Measurements from ENCODE around the gene PRKRIP1.
"Not testable (repeated sequence)": the region's sequence is repeated elsewhere in the genome, so short reads cannot be mapped to it uniquely, and the experiment has no call there.

The PRKRIP1 gene

DNA sequence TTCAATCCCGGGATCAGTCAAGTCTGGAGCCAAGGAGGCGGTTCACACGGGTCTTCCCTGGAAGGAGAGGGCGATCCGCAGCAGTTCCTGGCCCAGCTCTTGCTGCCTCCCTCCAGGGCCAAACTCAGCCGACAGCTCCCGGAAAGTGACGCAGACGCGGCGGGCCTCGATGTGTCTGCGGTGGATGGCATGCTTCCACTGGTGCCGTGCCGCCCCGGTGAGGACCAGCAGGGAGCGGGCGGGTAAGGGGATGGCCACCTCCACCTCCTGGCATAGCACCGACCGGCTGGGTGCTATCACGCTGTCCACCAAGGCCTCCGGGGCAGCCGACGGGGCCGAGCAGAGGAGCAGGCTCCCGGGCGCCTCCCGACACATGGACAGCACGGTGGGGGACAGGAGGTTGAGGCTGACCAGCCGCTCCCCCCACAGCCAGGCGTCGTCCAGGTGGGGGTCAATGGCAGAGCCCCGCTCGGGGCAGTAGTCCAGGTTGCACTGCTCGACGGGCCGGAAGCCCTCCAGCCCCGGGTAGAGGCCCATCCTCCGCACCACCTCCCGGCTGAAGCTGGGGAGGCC is 61.3 kb downstream of the PRKRIP1 start:
- DNase-seq (ENCODE audit: low read depth): no peak

DNA sequence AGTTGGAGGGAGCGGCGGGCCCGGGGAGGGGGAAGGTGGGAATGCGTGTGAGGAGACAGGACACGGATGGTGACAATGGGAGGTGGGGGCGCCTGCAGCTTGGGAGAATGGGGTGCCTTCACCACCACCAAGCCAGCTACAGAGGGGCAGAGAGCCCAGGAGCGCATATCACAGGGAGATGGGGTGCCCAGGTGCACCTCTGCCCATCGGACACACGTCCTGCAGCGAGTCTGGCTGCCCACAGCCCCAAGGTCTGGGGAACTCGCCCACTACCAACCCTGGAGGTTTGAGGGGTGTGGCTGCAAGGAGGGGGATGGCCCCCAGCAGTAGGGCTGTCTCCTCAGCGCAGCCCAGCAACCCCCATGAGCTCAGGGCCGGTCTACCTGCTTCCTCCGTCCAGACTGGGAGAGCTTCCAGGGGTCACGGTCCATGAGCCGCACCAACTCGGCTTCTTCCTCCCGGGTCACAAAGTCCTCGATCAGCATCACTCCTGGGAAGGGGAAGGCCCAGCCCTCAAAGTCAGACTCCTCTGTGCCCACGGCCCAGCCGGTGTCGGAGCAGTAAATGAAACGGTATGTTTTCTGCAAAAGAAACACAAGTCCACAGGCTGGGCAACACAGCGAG is 63.2 kb downstream of the PRKRIP1 start:
- no peak for DNase-seq (ENCODE audit: low read depth)

DNA sequence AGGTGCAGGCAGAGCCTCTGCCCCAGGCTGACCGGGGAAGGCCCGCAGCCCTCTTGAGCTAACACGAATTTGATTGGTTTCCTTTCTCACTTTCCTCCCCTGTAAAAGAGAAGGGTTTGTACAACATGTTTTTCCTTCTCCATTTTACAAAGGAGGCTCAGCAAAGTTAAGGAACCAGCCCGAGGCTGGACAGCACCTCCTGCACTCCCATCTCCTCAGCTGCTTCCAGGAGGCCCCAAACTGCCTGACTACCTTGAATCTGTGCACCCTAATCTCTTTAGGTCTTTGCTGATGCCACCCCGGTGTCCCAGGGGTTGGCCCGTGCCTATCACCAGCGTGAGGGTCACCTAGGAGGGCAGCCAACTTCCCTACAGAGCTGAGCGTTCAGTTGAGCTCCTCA is 64.3 kb downstream of the PRKRIP1 start:
- DNase-seq (ENCODE audit: low read depth): no peak

DNA sequence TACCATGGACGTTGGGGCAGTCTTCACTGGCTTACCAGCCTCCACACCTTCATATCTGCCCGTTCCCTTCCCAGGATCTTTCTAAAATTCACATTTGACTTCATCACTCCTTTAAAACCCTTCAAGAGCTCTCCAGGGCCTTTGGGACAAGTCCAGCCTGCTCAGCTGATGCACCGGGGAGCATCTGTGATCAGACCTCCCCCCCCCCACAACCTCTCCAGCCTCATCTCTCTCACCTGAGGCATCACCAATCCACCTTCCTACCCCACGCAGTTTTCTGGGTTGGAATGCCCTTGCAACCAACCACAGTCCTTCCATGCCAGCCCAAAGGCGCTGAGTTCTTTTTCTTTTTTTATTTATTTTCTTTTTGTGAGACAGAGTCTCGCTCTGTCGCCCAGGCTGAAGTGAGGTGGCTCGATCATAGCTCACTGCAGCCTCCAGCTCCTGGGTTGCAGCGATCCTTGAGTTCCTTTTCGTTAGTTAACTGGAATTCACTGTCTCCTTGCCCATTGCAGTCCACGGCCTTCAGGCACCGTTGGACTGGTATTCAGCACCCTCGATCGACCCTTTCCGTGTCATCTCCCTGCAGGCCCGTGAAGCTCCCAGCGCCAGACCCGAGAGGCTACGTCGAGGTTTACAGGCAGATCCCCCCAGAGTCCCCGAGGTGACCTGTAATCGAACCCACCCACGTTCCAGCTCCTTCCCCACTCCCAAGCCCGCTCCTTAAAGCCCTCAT is 67.8 kb downstream of the PRKRIP1 start:
- DNase-seq (ENCODE audit: low read depth): no peak

DNA sequence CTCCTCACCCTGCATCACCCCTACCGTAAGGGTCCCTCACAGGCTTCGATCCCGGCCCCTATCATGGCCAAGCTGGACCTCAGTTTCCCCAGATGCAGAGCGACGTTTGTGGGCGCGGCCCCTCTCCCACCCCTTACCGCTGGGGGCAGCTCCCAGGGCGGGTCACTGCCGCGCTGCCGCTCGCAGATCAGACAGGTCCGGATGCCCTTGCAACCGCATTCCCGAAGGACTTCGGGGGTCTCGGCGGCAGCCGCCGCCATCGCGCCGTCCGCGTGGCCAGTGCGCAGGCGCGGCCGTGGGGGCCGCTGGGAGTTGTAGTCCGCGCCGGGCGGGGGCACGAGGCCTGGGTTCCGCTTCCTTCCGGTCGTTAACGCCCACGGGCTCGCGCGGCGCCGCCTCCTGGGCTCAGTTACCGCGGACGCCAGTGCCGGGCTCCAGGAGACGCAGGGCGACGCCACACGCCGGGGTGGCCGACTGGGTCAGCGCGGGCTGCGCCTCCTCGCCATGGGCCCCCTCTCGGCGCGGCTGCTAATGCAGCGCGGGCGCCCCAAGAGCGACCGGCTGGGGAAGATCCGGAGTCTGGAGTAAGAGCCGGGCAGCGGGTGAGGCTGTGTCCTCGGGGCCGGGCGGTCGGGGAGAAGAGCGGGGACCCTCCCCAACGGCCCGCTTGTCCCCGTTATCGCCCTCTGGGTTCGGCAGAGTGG is 68.6 kb downstream of the PRKRIP1 start, which contains the start of the genes ALKBH4 and LRWD1:
TSS of gene ALKBH4 (minus strand) at position 287 of the 704 bp plus-strand sequence. CDS start at position 260, 27 bp downstream.
TSS of gene LRWD1 (plus strand) at position 408 of the 704 bp plus-strand sequence. CDS start at position 505, 97 bp downstream.
- peak; percentile 95 for DNase-seq (ENCODE audit: low read depth)

DNA sequence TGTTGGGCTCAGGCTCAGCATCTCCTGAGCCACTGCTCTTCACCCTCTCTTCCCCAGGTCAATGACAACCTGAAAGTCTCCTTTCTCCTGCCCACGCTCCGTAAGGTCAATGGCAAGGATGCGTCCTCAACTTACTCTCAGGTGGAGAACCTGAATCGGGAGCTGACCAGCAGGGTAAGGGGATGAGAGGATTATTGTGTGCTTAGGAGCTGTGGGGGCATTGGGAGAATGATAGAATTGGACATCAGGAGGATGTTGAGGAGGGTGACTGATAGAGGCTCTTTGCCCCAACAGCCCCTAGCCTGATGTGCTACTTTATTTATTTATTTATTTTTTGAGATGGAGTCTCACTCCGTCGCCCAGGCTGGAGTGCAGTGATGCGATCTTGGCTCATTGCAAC is 69.9 kb downstream of the PRKRIP1 start:
- DNase-seq (ENCODE audit: low read depth): no peak

DNA sequence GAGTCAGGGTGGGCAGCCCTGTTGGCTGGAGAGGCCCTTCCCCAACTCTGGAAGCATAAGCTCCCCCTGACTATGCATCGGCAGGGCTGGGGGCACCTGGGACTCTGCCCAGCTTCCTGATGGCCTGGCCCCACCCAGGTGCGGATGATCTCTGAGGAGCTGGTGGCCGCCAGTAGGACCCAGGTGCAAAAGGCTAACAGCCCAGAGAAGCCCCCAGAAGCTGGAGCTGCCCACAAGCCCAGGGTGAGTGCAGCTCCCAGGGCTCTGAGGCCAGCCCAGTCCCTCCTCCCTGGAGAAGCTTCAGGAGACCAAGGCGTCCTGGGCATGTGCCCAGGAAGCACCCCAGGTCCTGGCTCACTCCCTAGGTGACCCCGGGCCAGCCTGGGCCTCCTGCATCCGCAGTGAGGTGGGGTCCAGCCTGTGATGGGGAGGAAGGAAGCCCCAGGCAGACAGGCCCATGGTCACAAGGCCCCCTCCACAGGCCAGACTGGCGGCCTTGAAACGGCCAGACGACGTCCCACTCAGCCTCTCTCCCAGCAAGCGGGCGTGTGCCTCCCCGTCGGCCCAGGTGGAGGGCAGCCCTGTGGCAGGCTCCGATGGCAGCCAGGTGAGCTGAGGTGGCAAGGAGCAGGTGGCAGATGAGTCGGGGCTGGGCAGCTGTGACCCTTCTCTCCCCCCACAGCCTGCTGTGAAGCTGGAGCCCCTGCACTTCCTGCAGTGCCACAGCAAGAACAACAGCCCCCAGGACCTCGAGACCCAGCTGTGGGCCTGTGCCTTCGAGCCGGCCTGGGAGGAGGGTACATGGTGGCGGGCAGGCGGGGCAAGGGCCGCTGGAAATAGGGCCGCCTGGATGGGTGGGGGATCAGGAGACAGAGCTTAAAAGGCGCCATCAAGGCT is 71.7 kb downstream of the PRKRIP1 start:
- DNase-seq (ENCODE audit: low read depth): no peak

DNA sequence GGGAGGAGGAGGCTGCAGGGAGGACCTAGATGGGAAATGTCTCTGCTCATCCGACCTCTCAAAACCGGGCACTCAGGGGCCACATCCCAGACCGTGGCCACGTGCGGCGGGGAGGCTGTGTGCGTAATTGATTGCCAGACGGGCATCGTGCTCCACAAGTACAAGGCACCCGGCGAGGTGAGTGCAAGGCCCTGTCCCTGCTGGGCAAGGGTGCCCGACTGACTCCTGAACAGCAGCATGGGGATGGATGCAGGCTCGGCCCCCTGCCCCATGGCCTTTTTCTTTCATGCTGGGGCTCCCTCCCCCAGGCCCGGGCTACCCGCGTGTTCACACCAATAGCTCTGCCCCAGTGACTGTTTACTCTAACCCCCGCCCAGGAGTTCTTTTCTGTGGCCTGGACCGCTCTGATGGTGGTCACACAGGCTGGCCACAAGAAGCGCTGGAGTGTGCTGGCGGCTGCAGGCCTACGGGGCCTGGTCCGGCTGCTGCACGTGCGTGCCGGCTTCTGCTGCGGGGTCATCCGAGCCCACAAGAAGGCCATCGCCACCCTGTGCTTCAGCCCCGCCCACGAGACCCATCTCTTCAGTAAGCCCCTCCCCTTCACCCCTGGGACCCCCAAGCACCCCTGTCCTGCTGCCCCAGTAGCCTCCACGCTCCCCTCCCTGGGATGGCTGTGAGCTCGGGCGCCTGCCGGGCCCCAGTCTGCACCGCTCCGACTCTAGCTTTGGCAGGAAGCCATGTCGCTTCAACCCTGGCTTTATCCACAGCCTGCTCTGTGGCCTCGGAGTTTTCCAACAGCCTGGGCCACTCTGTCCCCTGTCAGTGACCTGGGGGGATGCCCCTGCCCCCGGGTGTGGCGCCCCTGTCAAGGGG is 72.6 kb downstream of the PRKRIP1 start:
- DNase-seq (ENCODE audit: low read depth): no peak

DNA sequence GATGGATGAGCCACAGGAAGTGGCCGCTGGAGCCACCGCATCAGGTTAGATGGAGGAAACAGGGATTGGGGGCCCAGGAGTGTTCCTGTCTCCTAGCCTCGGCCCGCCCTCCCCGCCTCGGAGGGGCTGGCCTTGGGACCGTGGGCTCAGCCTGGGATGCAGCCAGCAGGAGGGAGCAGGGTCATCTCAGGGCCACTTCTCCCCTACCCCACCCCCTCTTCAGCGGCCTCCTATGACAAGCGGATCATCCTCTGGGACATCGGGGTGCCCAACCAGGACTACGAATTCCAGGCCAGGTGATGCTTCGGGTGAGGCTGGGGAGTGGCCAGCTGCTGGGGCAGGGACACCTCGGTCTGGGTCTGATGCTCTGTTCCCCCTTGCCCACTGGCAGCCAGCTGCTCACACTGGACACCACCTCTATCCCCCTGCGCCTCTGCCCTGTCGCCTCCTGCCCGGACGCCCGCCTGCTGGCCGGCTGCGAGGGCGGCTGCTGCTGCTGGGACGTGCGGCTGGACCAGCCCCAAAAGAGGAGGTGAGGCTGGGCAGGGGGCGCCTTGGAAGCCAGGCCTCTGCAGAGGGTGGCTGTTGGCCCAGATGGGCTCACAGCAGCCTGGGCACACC is 73.3 kb downstream of the PRKRIP1 start:
- no peak for DNase-seq (ENCODE audit: low read depth)

DNA sequence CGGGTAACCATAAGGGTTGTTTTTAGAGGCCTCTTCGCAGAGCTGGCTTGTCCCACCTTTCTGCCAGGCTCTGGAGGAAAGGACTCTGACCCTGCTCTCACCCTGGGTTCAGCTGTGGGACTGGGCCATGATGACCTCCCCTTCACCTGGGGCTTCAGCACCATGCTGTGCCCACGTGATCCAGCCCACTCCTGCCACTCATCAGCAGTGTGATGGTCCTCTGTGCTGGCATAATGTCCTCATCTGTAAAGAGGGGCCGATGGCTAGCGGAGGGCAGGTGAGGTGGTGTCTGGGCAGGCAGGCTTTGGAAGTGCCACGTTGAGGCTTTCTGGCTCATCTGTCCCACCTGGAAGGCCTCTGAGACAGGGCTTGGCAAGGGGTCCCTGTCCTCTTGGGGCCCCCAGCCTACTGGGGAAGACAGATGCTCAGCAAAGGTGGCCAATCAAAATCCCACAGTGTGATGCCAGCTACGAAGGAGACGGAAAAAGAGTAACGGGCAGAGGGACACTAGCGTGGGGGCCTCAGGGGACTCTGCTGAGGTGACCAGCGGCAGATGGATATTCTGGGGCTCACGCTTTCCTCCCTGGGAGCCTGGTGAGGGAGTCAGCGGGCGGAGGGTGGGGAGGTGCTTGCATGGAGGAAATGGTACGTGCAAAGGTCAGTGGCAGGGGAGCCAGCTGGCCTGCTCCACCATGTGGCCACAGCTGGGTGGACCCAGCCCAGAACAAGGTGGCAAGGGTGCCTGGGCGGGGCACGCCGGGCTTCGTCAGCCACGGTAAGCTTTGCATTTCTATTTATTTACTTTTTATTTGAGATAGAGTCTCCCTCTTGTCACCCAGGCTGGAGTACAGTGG is 74.0 kb downstream of the PRKRIP1 start:
- no peak for DNase-seq (ENCODE audit: low read depth)

DNA sequence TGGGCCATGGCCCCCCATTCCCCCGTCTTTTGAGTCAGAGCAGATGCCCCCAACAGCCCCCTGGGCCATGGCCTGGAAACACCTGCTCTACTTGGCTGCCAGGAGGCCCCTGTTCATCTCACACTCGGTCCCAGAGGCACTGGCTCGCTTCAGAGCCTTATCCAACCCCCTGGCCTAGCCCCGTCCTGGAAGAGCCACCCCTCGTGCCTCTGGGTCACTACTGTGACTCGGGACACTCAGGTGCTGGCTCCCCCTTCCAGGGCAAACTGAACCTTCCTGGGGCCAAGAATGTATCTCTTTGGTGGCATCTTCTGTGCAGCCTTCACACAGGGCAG is 75.6 kb downstream of the PRKRIP1 start:
- DNase-seq (ENCODE audit: low read depth): no peak

DNA sequence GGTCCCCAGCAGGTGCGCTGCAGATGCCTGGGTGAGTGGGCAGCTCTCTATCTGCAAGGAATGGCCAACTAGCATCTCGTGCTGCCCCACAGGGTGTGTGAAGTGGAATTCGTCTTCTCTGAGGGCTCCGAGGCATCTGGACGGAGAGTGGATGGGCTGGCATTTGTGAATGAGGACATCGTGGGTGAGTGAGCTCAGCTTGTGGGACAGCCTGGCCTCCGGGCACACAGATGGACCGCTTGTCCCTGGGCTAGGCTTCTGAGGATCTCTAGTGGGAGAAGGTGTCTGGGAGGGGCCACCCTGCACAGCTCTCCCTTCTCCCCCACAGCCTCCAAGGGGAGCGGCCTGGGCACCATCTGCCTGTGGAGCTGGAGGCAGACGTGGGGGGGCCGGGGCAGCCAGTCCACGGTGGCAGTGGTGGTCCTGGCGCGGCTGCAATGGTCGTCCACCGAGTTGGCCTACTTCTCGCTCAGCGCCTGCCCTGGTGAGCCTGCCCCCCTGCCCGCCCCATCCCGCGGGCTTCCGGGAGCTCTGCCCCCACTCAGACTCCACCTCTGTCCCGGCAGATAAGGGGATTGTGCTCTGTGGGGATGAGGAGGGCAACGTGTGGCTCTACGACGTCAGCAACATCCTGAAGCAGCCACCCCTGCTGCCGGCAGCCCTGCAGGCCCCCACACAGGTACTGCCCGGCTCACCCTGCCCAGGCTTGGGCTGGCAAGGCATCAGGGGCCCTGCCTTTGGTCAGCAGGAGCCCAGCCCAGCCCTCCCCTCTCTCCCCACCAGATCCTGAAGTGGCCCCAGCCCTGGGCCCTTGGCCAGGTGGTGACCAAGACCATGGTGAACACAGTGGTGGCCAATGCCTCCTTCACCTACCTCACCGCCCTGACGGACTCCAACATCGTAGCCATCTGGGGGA is 76.2 kb downstream of the PRKRIP1 start:
- DNase-seq (ENCODE audit: low read depth): no peak

DNA sequence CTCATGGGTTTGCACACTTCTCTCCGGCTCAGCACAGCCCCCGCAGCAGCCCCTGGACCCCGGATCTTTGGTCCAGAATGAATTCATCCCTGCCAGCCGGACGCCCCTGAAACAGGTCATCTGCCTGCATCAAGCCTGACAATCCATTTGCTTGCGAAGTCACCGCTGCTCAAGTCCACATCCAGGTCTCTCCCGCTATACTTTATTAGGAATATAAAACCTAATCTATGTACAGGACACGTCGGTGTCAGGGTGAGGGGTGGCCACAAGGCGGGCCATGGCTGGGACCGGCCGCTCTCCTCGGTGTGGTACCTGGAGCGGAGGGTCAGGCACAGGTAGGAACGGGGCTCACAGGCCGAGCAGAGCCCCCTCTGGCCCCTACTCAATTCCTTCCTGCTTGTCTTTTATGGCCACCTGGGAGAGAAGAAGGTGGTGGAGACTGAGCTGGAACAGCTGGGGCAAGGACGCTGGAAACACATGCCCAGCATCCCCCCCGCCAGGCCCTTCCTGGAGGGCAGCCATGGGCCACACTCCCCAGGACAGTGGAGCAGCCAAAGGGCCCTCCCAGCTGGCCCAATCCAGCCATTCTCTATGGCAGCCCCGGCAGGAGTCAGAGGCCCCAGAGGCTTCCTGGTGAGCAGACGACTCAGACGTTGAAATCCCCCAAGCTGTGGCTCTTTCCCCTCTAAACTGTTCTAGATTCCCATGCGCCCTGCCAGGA is 77.3 kb downstream of the PRKRIP1 start:
- no peak for DNase-seq (ENCODE audit: low read depth)

DNA sequence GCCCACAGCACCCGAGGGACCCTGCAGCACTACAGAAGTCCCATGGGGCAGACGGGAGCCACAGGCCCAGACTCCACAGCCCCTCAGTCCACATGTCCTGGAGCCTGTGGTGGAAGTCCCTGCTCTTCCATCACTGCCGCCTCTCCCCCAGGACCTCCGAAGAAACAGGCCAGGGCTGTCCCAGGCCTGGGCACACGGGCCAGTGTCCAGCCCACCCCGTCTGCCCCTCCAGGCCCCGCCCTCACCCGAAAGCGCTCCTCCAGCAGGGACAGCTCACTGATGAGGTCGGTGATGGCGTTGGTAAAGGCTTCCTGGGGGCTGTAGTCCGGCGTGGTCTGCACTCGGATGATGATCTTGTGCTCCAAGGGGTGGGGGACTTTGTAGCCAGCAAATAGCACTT is 78.0 kb downstream of the PRKRIP1 start:
- DNase-seq (ENCODE audit: low read depth): not testable (repeated sequence)

DNA sequence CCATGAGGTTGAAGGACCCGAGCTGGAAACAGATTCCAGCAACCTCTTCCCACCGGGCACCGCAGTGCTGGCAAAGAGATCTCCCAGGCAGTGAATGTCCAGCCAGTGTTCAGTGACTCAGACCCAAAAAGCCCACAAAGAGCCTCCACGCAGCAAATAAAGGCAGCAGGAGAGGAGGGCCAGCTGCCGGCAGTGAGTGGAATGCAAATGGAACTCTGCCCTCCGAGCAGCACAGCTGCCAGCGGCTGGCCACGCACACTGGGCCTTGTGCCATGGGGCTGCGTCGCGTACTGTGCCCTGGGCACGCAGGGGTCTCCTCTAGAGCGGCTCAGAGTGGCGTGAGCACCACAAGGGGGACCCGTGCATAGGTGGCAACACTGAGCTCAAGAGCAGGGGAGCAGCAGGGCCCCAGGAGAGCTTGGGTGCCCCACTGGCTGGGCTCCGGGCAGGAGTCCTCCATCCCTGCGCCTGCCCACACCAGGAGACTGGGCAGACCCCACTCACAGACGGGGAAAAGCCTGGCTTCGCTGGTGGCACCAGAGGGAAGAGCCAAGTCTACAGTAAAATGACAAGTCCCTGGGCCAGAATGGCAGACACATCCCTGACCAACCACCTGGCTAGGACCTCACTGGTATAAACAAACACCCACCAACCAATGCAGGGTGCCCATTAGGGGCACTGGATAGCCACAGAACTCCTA is 78.7 kb downstream of the PRKRIP1 start:
- DNase-seq (ENCODE audit: low read depth): not testable (repeated sequence)
